GM21529 (cell line): ENCODE measurements around the gene TH.
"Not testable (repeated sequence)": the region's sequence is repeated elsewhere in the genome, so short reads cannot be mapped to it uniquely, and the experiment has no call there.

ENCODE experiments used
- ATAC-seq: cut with Tn5 transposase; IDR thresholded peaks from one replicate; pipeline ENCODE4 v1.9.1; 2021; ENCODE audit not compliant: unreplicated experiment

Gene TH

DNA sequence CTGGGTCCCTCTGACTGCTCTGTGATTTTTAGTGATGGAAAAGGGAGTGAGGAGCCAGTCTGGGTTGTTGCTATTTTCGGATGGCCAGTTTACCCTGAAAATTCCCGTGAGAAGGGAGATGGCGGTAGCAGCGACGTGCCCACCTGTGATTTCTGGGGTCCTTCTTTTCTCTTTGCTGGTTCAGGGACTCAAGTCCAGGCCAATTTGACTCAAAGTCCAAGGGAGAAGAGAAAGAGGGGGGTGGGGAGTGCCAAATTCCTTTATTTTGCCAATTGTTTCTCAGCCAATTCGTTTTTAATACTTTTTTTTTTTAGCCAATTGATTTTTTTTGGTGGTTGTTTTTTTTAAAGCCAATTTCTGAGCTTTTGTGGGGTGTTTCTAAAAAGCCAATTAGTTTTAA, 39.4 kb downstream of the TH start:
- no peak for ATAC-seq

DNA sequence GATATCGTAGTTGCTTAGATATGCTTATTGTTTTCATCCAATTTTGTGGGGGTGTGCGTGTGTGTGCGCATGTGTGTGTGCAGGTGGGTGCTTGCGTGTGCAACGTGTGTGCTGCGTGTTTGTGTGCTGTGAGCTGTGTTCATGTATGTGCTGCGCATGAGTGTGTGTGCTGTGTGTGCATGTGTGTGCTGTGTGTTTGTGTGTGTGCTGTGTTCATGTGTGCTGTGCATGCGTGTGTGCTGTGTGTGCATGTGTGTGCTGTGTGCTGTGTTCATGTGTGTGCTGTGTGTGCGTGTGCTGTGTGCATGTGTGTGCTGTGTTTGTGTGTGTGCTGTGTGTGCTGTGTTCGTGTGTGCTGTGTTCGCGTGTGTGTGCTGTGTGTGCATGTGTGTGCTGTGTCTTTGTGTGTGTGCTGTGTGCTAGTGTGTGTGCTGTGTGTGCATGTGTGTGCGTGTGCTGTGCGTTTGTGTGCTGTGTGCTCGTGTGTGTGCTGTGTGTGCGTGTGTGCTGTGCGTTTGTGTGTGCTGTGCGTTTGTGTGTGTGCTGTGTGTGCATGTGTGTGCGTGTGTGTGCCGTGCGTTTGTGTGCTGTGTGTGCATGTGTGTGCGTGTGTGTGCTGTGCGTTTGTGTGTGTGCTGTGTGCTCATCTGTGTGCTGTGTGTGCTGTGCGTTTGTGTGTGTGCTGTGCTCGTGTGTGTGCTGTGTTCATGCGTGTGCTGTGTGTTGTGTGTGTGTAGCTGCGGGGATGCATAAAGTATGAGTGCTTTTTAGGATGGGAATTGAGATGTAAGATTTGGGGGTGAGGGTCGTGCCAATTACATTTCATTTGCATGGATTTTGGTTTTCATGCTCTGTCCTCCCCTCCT, 40.0 kb downstream of the TH start:
- ATAC-seq = no peak

DNA sequence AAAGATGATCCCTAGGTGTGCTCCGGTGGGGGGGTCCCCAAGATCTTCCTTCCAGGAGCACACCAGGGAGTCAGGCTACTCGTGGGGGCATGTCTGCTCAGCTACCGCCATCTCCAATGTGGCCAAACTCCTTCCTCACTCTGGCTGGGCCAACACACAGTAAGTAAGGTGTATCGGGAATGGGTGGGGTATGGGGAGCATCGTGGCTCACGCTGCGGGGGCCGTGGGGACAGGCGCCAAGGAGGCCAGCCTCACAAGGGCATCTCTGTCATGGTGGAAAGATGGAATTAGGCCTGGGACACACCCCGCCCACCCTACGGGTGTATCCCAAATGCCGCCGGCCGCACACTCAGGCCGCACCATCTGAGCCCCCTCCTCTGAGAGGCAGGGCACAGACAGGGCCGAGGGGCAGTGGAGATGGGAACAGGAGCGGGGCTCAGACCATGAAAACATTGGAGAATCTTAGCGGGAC, 40.7 kb downstream of the TH start:
- ATAC-seq = no peak

DNA sequence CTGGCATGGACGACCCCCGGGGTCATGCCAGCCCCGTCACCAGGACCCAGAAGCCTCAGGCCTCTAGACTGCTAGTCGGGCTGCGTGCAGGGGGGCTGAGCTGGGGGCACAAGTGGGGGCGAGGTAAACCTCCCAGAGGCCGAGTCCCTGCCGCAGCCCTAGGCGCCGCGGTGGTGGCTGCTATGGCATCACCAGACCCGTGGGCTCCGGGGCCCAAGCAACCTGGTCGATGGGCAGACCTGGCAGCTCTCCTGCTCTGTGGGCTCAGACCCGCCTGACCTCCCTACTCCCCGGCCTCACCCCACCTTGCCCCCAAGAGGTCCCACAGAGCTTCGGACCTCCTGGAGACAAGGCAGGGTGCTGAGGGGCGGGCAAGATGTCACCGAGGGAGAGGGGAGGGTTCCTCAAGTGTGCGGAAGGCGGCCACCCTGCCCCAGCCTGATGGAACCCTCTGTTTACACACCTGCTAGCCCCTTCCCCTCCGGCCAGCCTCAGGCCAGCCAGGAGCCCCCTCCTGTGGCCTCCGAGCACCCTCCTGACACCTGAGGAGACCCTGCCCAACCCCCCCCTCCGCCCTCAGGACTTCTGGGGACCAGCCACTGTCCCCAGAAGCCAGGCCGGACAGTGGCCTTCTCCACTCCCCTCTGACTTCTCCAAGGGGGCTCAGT, 41.8 kb downstream of the TH start:
- no peak for ATAC-seq

DNA sequence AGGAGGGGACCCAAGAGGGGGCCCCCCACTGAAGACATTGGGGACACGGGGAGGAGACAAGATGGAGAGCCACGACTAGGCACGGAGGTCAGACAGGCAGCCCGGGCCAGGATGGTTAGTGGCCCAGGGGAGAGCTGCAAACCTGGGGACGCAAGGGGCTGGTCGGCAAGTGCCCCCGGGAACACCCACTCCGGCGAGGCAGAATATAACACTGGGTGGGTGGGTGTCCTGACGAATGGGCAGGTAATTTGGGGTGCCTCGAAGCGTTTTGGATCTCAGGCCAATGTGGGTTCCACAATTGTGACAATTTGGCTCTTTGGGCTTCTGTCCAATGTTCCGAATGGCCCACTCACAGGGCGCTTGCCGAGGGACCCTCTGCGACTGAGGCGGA, 42.3 kb downstream of the TH start:
- no peak for ATAC-seq

DNA sequence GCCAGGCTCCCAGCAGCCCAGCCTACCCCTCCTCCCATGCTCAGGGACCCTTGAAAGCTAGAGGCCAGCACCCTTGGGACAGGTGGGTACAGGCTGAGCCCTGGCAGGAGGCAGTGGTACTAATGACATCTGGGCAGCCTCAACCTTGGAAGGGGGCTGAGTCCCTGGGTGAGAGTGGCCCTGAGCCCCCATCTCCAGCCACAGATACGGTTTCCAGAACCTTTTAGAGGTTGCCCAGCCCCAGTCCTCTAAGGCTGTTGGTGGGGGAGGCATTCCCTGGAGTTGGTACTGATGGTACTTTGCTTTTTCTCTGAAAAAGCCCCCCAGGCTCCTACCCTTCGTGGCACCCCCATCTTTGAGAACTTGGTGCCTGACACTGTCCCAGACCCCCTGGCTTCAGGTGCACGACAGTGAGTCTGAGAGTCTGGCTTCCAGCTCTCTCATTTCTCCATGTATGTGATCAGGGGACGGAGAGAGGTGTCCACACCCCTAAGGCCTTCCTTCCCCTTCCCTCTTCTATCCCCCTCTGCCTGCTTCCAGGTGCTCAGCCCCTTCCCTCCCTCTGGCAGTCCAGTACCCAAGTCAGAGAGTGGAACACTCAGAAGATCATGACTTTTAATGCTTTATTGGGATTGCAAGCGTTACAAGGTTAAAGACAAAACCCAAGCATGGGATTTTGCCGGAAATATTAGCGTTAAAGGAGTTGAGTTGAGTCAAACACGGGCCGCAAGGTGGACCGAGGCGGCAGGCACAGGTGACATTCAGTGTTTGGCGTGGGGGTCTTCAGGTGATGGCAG, 42.9 kb downstream of the TH start:
- no peak for ATAC-seq

DNA sequence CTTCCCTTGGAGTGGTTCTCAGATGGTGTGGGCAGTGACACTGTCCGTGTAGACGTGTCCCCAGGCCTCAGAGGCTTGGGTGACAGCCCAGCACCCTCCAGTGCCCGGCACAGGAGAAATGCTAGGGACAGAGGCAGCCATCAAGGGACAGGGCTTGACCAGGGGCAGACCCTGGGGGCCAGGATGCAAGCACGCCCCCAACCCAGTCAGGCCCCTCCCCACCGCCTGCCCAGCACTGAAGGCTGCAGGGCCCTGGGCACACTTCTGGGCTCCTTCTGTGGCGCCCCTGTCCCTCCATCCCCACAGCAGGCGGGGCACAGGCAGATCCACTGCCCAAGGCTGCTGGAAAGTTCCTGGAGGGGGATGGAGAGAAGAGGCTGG, 43.5 kb downstream of the TH start:
- ATAC-seq = no peak

DNA sequence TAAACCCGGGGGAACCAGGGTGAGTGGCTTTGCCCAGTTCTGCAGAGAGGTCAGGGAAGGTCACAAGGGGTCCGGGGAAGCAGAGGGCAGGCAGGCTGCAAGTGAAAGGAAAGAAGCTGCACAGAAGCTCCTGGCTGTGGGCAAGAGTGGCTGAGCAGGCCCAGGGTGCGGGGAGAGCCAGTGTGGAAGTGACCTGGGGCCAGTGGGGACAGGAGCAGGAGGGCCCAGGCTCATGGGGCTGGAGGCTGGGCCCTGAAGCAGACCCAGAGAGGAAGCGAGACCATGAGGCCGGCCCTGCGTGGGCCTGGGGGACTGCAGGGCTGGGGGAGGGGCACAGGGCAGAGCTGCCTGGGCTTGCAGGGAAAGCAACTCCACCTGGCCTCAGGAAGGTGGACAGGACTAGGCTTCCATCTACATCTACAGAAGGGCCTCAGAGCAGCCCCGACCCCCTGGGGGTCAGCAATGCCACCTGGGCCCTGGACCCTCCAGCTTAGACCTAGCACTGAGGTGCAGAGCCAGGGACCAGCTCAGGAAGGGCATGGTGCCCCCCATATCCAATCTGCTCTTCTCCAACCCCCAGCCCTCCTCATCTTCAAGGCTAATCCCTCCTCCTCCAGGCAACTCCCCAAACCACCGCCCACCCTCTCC, 44.0 kb downstream of the TH start:
- no peak for ATAC-seq

DNA sequence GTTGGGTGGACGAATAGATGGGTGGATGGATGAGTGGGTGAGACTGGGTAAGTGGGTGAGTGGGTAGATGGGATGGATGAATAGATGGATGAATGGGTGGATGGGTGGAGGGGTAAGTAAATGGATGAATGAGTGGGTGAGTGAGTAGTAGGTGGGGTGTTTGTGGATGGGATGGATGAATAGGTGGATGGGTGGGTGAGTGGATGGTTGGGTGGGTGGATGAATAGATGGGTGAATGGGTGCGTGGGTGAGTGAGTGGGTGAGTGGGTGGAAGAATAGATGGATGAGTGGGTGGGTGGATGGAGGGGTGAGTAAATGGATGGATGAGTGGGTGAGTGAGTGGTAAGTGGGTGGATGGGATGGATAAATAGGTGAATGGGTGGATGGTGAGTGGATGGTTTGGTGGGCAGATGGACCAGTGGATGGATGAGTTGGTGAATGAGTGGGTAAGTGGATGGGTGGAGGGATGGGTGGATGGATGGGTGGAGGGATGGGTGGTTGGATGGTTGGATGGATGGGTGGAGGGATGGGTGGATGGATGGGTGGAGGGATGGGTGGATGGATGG, 45.0 kb downstream of the TH start:
- no peak for ATAC-seq

DNA sequence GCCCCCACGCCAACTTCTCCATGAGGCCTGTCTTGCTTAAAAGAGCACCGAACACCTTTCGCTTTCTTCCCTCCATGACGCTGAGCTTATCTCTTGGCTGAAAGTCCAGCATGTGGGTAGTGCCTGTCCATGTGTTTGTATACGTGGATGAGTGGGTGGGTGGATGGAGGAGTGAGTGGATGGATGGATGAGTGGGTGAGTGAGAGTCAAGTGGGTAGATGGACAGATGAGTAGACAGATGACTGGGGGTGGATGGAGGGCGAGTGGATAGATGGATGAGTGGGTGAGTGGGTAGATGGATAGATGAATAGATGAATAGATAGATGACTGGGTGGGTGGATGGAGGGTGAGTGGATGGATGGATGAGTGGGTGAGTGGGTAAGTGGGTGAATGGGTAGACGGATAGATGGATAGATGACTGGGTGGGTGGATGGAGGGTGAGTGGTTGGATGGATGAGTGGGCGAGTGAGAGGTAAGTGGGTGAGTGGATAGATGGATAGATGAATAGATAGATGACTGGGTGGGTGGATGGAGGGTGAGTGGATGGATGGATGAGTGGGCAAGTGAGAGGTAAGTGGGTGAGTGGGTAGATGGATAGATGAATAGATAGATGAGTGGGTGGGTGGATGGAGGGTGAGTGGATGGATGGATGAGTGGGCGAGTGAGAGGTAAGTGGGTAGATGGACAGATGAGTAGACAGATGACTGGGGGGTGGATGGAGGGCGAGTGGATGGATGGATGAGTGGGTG, 46.7 kb downstream of the TH start:
- ATAC-seq = not testable (repeated sequence)

DNA sequence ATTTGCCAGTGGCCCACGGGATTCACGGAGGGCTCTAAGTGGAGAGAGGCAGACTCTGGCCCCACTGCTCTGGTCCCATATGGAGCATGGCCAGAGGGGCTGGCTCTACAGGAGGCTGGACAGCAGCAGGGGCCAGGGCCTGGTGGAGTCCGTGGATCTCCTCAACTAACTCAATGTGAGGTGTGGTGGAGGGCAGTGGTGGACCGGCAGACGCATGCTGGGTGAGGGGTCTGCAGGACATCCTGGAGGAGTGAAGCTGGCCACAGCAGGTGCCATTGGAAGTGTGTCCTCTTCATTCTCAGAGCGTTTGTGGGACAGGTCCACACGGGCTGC, 48.0 kb downstream of the TH start:
- no peak for ATAC-seq

DNA sequence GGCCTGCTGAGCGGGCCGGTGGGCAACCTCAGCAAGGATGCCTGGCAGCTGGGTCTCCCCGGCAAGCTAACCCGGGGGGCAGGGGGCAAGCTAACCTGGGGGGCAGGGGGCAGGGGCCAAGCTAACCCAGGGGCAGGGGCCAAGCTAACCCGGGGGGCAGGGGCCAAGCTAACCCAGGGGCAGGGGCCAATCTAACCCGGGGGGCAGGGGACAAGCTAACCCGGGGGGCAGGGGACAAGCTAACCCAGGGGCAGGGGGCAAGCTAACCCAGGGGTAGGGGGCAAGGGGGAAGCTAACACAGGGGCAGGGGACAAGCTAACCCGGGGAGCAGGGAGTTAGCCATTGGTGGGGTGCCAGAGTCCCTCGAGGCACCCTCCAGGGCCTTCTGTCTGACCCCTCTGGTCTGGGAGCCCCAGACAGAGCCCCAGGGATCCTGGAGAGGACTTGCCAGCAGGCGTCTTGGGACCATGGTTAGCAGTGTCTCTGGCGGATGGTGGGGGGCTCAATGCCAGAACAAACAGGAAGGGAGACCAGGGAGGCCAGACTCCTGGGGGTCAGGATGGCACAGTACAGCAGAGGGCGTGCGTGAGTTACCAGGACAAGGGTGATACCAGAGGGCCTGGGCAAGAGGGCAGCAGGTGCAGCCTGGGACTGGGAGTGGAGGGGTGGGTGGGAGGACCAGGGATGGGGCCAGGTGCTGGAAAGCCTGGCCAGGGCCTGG, 48.5 kb downstream of the TH start:
- no peak for ATAC-seq

DNA sequence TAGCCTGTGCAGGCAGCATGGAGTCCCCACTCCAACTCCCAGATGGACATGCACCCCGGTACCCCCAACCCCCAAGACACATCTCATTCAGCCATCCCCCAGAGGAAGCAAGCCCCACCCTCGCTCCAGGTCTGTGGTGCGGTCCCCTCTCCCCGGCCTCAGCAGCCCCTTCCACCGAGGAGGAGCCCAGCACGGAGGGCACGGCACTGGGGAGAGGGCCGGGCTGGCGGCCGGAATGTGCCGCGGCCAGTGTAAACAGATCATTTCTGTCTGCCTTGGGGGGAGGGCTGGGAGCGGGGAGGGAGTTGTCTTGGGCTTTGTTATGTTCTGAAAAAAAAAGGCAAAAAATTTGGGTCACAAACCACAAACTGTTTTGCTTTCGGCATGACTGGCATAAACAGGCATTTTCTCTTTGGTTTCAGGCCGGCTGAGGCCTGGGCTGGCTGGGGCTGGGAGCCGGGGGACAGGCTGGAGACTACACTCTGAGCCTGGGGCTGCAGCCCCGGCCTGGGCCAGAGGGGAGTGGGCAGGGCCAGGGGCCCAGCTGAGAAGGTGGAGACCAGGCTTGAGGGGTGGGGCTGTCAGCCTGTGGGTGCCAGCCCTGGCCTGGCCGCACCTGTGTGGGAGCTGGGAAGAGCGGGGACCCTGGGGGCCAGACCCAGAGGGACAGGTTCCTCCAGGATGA, 49.3 kb downstream of the TH start:
- no peak for ATAC-seq

DNA sequence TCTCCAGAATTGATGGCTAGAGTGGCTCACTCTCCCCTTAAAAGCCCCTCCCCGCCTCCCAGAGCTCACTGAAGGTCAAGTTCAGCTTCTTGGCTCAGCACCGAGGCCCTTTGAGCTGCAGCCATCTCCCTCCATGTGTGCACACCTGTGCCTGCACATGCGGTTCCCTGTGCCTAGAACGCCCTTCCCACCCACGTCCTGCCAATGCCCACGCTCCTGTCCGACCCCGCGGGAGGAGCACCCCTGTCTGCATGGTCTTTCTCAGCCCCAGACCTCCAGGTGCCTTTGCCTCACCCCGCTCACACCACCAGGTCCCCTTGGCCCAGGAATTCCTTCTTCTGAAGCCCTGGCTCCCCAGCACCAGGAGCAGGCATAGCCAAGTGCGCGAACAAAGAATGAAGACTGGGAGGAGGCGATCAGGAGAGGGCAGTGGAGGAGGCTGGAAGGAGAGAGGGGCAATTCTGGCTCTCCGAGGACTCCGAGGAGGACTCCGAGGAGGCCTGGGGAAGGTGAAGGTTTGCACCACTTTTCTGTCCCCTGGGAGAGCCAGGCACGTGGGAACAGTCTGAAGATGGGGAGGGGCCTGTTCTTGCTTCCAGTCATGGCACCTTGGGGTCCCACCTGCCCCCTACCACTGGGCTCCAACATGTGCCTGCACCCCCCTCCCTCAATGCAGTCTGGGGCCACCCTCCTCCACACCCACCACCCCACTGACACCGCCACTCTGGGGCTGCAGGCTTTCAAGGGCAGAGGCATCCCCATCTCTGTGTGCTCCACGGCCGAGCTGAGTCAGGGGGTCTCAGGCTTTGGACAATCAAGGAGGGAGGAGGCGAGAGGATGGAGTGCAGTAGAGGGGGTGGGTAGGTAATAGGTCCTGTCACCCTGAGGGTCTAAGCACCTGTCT, 50.1 kb downstream of the TH start:
- no peak for ATAC-seq

DNA sequence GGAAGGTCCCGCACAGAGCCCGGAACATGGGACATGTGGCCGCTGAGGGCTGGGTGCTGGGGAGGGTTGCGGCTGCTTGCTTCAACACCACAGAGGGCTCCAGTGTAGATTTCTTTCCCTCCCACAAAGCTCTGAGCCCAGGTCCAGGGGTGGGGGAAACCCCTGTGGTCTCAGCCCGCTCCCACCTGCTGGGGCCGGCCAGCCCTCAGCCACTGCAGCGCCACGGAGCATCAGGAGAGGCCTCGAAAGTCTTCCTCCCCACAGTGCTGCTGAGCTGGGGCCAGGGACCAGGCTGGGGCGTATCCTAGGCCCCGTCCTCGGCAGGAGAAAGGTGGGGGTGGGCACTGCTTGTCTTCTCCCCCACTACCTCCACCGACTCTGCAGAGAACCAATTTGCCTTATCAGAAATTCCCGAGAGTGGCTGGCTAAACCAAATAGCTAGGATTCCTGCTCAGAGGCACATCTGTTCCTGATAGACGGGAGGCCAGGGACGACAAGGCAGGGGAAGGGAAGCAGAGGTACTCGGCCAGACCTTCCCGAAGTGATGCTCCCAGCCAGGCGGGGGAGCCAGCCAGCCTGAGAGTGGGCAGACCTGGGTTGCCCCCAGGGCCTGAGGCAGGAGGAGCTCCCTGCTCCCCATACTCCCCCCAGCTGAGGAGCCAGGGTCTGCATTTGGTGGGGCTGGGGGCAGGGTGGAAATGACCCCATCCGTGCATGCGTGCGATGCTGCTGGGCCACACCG, 51.1 kb downstream of the TH start:
- ATAC-seq = no peak

DNA sequence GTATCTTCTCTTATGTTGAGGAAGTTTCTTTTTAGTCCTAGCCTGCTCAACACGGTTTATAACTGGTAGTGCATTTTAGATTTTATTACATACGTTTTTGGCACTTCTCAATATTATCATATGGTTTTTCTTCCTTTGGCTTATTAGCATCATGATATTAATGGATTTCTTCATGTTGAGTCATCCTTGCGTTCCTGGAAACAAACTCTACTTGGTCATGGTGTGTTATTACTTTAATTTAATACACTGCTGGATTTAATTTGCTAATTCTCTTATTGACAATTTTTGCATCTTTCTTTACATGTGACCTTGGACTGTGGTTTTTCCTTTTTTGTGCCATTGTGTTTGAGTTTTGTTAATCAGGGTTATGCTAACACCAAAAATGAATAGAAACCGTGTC, 52.9 kb downstream of the TH start:
- ATAC-seq = no peak

DNA sequence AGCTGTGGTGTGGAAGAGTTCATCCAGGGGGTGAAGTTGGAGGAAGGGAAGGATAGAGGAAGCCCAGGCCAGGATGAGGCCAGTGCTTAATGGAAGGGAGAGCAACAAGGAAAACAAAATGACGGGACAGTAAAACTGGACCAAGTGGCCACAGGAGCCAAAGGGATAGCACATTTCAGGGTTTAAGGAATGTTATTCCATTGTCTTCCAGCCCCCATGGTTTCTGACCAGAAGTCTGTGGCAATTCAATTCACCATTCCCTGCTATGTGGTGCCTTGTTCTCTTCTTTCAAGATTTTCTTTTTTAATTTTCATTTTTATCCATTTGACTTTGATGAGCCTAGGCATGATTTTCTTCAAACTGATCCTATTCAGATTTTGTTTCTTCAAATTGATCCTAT, 54.9 kb downstream of the TH start:
- ATAC-seq = no peak
